Loucy (cell line): ENCODE data around the gene DCXR.

Experiments used
- CTCF ChIP-seq: fragments of 200-600 bp; sonication (generic); conservative IDR thresholded peaks from 2 replicates; pipeline ENCODE4 v1.5.1; 2014; ENCODE audit warnings: mild to moderate bottlenecking, antibody characterized with exemption, low read length
- EZH2phosphoT487 ChIP-seq: fragments of 200-600 bp; IDR thresholded peaks from 2 replicates; pipeline ENCODE4 v1.6.1; 2018; ENCODE audit warnings: antibody characterized with exemption, mild to moderate bottlenecking, moderate library complexity, borderline replicate concordance

GRCh38 chr17:82055023-82055964, 17.8 kb upstream of the DCXR start:
- TF ChIP-seq CTCF (no peak), EZH2phosphoT487 (no peak)
